Stimulated activated CD8-positive, alpha-beta memory T cell treated with anti-CD3 and anti-CD28 coated beads, Interleukin-12 subunit alpha, Interleukin-12 subunit beta, amount 100 ng/mL, for 24 hours (primary cell): ENCODE measurements around the gene PLEKHJ1.

Experiments
- DNase-seq: peaks from one replicate; pipeline ENCODE4 v3.0.0-alpha.2; 2020; ENCODE audit errors: extremely low read depth

Gene PLEKHJ1

GRCh38 chr19:2234996-2235380, 1.1 kb downstream of the PLEKHJ1 start:
- no peak for DNase-seq

GRCh38 chr19:2233601-2234280, 2.4 kb downstream of the PLEKHJ1 start:
- DNase-seq, result no peak

- no peak for DNase-seq
Observed at GRCh38 chr19:2232286-2233151, 3.6 kb downstream of the PLEKHJ1 start.

GRCh38 chr19:2231621-2232221, 4.4 kb downstream of the PLEKHJ1 start:
- DNase-seq, result no peak

- DNase-seq, result no peak
Observed at GRCh38 chr19:2230807-2231533, 5.2 kb downstream of the PLEKHJ1 start.

- no peak for DNase-seq
Observed at GRCh38 chr19:2230033-2230531, 6.0 kb downstream of the PLEKHJ1 start.

- no peak for DNase-seq
Observed at GRCh38 chr19:2229103-2230032, 6.8 kb downstream of the PLEKHJ1 start.

GRCh38 chr19:2228157-2229030, 7.7 kb downstream of the PLEKHJ1 start:
- DNase-seq, result no peak

- DNase-seq, result no peak
Observed at GRCh38 chr19:2227415-2228156, 8.5 kb downstream of the PLEKHJ1 start.

GRCh38 chr19:2226840-2227360, 9.2 kb downstream of the PLEKHJ1 start:
- no peak for DNase-seq

- DNase-seq, result no peak
Observed at GRCh38 chr19:2226051-2226839, 9.9 kb downstream of the PLEKHJ1 start.

- no peak for DNase-seq
Observed at GRCh38 chr19:2225415-2226050, 10.6 kb downstream of the PLEKHJ1 start.

GRCh38 chr19:2224754-2225349, 11.3 kb downstream of the PLEKHJ1 start:
- DNase-seq, result no peak

- no peak for DNase-seq
Observed at GRCh38 chr19:2223959-2224358, 12.2 kb downstream of the PLEKHJ1 start.

GRCh38 chr19:2223391-2223790, 12.7 kb downstream of the PLEKHJ1 start:
- no peak for DNase-seq

GRCh38 chr19:2221918-2222317, 14.2 kb downstream of the PLEKHJ1 start:
- DNase-seq, result no peak

GRCh38 chr19:2221250-2221831, 14.8 kb downstream of the PLEKHJ1 start:
- no peak for DNase-seq
